Measurements from ENCODE around the gene KDM4C.

Gene KDM4C

DNA sequence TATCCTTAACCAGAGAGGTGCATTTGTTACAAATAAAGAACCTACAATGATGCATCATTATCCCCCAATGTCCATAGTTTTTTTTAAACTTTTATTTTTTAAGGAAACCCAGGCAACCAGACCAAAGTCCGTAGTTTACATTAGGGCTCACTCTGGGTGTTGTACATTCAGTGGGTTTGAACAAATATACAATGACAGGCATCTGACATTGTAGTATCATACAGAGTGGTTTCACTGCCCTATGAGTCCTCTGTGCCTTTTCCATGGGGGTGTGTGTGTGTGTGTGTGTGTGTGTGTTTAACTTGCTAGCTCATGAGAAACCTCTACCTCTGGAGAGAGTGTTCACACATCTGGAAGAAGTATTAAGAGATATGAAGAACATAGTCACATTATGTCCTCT, 141.5 kb downstream of the KDM4C start:
- ChIA-PET CTCF (no interaction called here), POLR2A (ENCODE audit: low non-redundant PET) (no interaction called here)
- H3K27ac ChIP-seq: no peak overlapping the region
- no peak for DNase-seq (ENCODE audit: low spot score)
- TF ChIP-seq, protein P1, sequence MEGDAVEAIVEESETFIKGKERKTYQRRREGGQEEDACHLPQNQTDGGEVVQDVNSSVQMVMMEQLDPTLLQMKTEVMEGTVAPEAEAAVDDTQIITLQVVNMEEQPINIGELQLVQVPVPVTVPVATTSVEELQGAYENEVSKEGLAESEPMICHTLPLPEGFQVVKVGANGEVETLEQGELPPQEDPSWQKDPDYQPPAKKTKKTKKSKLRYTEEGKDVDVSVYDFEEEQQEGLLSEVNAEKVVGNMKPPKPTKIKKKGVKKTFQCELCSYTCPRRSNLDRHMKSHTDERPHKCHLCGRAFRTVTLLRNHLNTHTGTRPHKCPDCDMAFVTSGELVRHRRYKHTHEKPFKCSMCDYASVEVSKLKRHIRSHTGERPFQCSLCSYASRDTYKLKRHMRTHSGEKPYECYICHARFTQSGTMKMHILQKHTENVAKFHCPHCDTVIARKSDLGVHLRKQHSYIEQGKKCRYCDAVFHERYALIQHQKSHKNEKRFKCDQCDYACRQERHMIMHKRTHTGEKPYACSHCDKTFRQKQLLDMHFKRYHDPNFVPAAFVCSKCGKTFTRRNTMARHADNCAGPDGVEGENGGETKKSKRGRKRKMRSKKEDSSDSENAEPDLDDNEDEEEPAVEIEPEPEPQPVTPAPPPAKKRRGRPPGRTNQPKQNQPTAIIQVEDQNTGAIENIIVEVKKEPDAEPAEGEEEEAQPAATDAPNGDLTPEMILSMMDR (conservative IDR thresholded peaks at IDR 0.05; ENCODE audit: low read depth): no peak

DNA sequence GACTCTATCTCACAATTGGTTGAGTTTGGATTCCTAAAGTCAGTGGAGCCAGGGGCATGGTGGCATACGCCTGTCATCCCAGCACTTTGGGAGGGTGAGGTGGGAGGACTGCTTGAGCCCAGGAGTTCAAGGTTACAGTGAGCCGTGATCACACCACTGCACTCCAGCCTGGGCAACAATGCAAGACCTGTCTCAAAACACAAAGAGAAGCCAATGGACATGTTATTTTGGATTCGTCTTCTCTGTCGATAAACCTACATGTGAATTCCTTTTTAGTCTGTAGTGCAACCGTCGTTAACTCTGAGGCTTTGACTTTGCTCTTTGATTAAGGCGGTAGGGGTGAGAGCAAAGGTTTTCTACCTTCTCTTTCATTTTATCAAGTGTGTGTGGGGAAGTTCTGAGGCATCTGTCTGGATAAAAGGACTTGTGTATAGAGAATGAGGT, 142.7 kb downstream of the KDM4C start:
- no peak overlapping the region for H3K27ac ChIP-seq
- TF ChIP-seq, protein P1 (conservative IDR thresholded peaks at IDR 0.05; ENCODE audit: low read depth): no peak
- POLR2A ChIA-PET (ENCODE audit: low non-redundant PET): no interaction called here
- CTCF ChIA-PET: no interaction called here
- no peak for DNase-seq (ENCODE audit: low spot score)

DNA sequence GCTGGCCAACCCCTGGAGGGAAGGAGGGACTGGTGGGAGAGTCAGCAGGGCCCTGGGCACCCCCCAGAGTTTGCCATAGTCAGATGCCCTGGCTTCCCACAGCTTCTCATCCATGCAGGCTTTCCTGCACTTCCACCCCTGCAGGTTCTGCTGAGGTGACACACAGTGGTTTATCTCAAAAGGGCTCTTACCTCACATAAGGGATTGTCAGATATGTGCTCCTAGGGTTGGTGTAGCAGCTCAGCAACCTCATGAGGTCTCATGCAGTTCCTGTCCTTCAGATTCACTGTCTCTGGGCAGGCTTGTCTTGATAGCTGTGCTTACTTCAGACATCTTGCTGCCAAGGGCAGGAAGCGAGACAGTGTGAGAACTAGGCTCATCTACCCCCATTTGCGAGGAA, 143.4 kb downstream of the KDM4C start:
- no peak for DNase-seq (ENCODE audit: low spot score)
- H3K27ac ChIP-seq: no peak overlapping the region
- TF ChIP-seq, protein P1 (conservative IDR thresholded peaks at IDR 0.05; ENCODE audit: low read depth): no peak
- ChIA-PET CTCF (no interaction called here), POLR2A (ENCODE audit: low non-redundant PET) (no interaction called here)

DNA sequence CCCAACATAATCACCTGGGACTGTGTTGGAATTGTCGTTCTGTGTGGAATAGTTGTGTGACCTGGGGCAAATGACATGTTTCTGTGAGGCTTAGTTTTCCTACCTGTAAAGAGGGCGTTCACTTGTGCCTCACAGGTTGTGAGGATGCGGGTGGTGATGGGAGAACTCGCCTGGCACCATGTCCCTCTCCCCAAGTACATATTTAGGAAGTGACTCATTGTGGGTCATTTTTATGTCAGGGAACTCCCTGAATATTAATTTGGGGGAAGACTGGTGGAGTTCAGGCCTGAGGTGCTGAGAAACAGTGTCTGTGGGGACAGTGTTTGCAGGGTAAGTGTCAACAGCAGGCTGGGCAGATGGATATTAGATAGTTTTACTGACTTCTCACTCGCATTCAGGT, 144.7 kb downstream of the KDM4C start:
- POLR2A ChIA-PET (ENCODE audit: low non-redundant PET): no interaction called here
- peak; percentile 24 for DNase-seq (ENCODE audit: low spot score)
- CTCF ChIA-PET: no interaction called here
- no peak overlapping the region for H3K27ac ChIP-seq
- TF ChIP-seq, protein P1 (conservative IDR thresholded peaks at IDR 0.05; ENCODE audit: low read depth): no peak

DNA sequence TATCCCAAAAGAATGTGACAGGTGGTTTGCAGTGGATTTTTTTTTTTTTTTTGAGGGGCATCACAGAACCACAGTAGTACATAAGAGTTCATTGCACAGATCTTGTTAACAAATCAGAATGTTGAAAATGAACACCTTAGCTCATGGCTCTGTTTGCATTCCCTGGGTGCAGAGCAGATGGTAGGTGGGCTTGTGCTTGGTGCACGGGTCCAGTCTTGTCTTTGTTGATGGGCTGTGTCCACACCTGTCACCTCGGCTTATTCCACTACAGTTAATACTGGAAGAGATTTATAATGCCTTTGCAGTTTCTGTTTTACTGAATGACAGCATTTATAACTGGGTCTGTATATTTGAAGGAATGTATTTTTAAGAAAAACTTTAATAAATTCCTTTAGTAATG, 146.6 kb downstream of the KDM4C start:
- POLR2A ChIA-PET (ENCODE audit: low non-redundant PET): no interaction called here

DNA sequence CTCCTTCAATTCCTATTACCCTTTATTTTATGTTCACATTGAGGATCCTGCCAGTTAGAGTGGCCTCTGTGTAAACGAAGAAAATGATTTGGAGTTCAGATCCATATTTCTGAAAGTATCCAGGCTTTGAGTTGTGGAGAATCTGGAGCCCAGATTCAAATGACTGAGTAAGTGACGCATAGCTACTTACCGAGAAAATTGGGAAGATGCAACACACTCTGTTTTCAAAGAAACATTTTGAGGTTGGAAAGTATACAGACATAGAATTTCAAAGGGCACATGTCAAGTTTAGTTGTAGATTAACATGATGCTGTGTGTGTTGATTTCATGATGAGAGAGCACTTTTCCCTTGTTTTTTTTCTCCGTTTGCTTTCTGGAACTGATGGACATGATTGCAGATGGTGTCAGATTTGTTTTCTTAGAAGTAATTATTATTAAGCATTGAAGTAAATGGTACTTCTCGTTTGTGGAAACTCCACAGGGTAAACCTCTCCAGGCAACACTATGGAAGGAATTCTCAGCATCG, 148.1 kb downstream of the KDM4C start:
- CTCF ChIA-PET: no interaction called here
- TF ChIP-seq, protein P1 (conservative IDR thresholded peaks at IDR 0.05; ENCODE audit: low read depth): no peak
- POLR2A ChIA-PET (ENCODE audit: low non-redundant PET): no interaction called here
- no peak for DNase-seq (ENCODE audit: low spot score)
- no peak overlapping the region for H3K27ac ChIP-seq

More for the DNA sequence above, 146.6 kb downstream of the KDM4C start:
- TF ChIP-seq, protein P1 (conservative IDR thresholded peaks at IDR 0.05; ENCODE audit: low read depth): no peak
- no peak for DNase-seq (ENCODE audit: low spot score)
- no peak overlapping the region for H3K27ac ChIP-seq
- CTCF ChIA-PET: no interaction called here
